ENCODE measurements around the gene SPRED1.

SPRED1 gene

DNA sequence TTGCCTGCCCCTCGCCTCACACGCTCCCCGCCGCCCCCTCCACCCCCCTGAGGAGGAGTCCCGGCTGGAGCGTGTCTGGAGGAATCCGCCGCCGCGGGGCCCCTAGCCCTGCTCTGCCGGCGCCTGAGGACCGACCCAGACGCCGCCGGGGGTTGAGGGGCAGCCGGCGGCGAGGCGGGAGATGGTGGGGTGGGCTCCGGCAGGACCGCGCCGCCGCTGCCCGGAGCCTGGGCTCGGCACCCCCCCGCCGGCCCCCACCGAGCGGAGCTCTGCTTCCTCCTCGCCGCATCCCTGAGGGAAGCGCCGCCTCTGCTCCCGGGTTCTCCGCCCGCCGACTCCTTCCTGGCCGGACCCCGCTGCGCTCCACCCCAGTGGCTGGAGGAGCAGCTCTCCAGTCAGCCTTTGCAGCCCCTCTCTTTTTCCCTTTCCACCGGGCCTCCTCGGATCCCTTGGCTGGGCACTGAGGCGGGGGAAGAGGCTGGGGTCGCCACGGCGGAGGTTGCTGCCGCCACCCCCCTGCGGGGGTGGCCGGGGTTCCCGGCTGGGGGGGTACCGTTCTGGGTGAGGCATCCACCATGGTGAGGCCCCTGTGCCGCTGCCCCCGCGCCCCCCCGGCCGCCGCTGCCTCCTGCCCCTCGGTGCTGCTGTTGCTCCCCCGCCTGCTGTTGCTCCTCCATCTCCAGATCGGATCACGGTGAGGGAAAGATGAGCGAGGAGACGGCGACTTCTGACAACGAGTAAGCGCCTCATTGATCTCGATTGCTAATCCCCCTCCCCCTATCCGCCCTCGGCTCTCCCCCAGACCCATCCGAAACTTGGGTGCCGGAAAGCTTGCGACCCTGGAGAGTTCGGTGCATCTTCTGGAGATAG, at the start of gene SPRED1:
Gene SPRED1, plus strand, starts transcription at position 356 of the 870 bp plus-strand sequence. Its CDS starts 350 bp downstream, at position 706.
- DNase-seq: peak; percentile 36

DNA sequence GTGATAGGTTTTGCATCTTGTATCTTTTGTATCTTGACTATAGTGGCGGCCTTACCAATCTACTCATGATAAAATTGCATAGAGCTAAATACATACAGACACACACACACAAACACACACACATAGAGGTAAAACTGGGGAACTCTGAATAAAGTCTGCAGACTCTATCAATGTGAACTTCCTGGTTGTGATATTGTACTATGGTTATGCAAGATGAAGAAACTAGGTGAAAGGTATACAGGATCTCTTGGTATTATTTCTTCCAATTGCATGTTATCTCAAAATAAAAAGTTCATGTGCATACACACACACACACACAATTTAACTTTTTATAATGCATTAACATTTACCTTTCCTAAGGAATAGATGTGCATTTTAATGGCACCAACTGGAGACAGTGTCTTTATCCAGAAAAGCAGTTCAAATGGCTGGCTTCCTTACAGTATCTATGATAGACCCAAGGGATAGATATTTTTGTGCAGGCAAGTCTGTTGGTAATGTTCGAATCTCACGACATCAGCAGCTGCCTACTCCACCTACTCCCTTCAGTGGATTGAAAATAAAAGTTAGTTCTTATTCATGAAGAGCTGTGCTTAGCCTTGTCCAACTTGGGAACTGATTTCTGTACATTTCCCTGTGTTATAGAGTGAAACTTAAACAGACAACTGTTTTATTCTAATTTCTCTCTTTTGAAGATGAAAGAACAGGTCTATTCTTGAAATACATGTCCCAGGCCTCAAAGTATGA, 46.9 kb upstream of the SPRED1 start:
- no peak for DNase-seq

DNA sequence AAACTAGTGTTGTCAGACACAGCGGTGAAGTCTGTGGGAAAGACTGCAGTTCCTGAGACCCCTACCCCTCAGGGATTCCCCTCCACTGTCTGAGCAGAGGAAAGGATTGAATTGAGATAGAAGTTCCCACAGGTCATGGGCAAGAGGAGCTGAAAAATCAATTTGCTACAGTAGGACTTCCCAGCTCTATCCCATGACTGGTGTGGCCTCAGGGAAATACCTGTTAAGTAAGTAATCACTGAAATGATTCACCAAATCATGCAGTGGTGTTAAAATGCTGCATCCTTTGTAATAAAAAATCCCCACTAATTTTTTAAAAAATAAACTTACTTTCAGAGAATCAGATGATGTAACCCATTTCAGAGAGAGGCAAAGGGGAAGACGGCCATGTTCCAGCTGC, 45.0 kb upstream of the SPRED1 start:
- DNase-seq: no peak

DNA sequence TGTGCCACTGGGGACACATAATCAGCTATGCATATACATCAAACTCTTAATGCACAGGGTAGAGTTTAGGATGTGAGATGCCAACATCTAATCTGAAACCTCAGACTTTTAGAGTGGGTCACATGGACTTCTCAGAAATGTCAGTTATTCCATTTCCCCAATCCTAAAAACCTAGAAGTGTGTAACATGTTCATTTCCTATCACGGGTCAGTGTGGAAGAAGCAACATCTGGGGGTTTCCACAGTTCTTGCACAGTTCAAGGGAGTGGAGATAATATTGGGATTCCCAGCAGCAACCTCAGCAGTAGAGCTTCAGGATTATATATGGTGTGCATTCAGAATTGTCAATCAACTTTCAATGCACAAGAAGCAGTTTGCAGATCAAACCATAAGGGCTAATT, 44.4 kb upstream of the SPRED1 start:
- DNase-seq: no peak

DNA sequence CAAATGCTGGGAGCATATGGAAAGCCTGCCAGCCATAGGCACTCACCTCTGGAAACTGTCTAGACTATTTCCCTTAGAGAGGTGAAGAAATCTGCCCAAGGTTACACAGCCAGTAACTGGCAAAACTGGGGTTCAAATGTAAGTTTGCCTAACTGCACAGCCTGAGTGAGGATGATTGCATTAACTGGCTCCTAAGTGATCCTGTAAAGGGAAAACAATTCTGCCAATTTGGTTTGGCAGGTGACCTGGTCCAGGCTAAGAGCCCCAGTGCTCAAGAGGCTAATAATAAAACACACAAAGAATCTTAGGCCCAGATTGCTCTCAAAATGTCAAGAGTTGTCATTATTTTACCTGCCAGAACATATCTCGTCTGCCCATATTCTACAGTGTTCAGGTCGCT, 43.9 kb upstream of the SPRED1 start:
- no peak for DNase-seq

DNA sequence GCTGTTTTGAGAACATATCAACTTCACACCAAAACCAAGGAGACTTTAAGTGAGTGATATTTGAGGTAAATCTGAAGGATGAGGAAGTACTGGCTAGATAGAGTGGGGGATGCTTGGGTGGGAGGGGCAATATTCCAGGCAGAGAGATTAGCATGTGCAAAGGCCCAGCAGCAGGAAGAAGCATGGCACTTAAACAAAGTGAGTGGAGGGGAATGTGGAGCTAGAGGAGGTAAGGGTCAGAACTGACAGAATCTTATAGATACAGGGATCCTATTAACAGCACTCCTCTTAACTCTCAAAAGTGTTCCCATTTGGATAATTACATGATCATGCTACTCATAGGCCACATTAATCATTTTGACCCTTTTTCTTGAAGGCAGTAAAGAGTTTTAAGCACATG, 41.4 kb upstream of the SPRED1 start:
- DNase-seq: no peak

DNA sequence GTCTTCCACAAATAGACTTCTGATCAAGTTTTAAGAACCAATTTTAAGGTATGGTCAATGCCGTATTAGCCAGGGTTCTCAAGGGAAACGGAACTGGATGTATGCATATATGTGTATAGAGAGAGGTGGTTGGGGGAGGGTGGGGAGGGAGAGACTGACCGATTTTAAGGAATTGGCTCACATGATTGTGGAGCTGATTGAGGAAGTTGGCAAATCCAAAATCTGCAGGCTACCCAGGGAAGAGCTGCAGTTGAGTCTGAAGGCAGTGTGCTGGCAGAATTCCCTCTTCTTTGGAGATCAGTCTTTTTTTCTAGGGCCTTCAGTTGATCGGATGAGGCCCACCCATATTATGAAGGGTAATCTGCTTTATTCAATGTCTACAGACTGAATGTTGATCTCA, 40.8 kb upstream of the SPRED1 start:
- DNase-seq: no peak

DNA sequence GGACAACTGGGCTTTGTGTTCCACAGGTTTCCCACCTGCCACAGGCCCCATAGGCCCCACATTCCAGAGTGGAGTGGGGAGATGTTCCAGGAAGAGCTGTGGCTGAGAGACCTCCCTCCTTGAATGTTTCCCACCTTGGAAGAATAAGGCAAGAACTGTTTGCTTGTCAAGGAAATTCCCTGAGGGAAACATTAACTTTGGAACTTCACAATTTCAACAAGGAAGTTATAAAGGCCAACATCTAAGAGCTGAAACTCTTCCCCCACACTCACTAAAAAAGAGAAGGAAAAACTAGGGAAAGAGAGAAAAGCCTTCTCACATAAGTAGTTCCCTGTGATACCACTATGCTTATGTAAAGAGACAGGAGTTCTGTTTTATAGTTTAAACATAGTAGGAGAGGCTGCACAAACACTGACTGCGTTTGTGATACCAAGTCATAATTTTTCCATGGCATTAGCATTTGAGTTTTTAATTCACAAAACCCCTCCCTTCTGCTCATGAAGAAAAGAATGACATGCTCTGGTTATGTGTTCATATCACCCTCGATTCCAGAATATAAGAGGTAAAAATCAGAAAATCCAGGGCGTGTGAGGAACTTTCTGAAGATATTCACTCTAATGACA, 39.8 kb upstream of the SPRED1 start:
- DNase-seq: no peak

DNA sequence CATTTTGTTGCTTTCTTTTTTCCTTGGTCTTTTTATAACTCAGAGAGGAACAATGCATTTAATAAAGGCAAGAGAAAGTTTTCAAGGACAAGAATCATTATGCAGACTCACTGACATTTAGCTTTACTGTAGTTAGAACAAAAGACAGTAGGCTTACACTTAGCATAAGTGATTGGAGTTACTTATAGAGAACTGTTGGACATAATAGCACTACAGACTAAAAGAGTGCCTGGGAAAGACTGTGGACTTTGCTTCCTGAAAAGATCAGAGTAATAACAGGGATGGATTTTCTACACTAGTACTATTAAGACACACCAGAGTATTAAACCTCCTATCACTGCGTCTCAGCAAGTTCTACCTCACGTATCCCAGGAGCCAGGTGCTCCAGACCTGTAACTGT, 39.3 kb upstream of the SPRED1 start:
- no peak for DNase-seq

DNA sequence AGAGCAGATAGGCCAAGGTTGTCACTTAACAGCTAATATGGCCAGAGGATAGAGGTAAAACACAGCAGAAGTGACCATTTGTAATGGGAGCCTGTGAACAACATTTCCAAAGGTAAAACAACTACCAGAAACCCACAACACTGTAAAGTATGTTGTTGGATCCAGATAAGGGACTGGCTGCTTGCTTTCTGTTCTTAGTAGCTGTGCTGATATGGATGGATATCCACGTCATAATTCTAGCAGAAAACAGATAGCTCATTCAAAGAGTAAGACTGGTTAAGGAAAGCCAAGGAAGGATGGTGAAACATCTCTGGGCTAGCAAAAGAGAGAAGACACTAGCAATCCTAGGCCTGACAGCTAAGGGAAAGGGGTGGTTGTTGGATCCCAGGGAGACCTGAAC, 36.9 kb upstream of the SPRED1 start:
- no peak for DNase-seq

DNA sequence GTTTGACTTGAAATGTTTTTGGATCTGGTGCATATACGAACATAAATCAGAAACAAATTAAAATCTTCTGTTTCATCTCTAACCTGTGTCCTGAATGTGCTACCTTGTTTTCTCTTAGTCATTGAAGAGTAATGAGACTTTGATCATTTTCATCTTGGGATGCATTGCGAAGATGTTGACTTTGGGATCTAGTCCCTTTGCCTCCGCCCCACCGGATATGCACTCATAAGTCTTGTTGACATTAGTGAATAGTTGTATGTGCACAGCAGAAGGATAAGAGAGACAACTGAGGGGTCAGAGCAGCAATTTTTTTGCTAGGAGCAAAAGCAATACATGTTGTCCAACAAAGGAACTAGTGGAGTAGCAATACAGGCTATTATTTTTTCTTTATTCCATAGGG, 35.9 kb upstream of the SPRED1 start:
- no peak for DNase-seq

DNA sequence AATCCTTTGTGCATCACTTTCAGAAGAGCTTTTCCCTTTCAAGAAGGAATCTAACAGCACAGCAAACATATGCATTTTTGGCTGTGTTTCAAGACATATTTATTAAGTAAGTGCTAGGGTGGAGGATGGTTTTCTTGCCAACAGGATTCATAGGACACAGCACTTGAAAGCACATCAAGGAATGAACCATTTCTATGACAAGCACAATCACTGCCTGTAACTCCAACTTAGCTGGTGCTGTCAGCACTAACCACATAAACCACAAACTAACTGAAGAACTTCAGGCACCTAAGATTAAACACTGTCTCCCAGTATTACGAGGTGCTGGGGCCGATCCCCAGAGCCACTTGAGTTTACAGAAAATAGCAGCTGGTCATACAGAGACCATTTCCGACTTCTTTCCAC, 35.4 kb upstream of the SPRED1 start:
- DNase-seq: no peak

DNA sequence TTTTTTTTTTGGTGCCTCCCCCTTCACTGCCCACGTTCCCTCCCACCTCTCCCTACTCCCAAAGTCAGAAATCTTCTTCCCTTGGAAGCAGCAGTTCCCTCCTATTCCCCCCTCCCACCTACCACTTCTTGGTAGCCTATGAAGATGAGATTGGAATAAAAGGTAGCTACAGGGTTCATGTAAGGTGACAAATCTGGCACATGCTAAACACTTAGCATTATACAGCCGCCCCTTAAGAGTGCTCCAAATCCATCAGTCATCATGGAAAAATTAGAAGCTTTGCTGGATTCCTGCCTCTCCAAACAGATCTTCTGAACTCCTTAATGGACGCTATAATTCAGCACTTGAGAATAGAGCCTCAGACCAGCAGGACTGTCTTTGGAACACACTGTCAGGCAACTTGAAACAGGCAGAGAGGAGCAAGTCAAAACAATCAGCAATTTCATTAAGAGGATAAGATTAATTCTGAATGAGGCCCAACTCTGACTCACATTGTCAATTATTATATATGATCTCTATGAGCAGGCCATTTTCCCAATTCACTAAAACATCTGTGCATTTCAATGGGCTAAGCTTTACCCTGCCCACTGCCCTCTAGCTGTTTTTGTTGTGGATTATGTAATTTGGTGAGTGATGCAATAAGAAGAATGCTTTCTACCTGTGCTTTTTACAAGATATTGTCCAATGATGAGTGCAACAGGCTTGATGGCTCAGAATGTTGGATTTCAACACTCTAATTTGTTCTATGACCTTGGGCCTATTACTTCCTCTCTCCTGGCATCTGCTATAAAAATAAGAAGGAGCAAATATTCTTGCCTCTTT, 34.6 kb upstream of the SPRED1 start:
- no peak for DNase-seq

DNA sequence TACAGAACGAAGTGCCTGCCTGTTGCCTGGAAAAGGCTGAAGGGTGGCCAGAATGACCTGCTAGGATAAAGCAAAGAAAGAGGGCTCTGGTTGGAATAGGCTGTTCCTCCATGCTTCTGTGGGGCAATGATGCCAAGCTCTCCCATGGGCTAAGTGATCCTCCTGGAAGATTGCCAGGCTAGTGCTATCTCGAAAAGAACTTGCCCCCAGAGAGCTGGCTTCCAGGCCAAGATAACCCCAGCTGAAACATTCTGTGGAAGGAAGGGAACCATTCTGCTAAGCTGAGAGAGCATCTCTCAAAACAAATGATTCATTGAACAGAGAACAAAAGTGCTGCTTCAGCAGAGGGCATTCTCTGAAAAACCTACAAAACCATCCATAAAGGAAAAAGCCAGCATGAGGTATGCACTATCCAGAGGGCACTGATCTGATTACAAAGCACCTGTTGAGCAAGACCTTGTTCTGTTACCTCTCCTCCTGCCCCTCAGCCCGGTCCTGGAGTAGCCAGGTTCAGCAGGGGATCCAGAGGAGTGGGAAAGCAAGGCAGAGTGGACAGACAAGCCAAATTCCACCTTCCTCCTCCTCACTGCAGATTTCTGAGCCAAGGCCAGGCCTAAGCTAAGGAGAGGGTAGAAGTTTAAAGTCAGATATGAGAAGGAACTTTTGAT, 31.9 kb upstream of the SPRED1 start:
- no peak for DNase-seq

DNA sequence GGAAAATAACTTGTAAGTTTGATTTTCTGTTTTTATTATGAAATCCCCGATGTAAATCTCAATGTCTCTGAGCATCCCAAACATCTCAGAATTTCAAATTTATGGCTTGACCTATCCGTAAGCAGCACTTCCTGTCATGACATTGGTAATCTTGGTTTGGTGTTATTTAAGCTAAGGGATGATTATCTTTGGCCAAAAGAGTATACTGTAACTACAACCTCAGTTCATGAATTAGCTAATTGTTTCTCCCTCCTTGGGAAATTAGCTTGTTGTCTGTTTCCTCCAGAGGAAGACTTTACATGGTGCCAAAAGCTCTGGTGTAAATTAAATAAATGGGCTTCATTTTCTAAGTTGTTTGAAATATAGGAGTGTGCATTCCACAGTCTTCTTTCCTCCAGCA, 28.1 kb upstream of the SPRED1 start:
- DNase-seq: no peak

DNA sequence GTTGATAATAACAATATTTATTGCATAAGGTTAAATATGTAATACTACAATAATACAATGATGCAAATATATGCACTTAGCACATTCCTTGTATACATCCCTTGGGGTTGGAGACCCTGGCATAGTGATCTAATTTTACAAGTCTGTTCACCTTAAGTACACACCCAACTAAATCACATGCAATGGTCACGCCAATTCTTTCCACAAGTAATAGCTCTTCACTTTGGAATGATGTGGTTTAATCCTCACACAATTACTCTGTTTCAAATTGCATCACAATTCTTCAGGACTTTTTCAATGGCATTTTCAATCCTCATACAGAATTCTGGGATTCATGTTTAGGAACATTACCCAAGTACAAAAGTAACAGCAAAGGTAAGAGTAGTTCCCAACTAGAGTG, 27.3 kb upstream of the SPRED1 start:
- DNase-seq: no peak

DNA sequence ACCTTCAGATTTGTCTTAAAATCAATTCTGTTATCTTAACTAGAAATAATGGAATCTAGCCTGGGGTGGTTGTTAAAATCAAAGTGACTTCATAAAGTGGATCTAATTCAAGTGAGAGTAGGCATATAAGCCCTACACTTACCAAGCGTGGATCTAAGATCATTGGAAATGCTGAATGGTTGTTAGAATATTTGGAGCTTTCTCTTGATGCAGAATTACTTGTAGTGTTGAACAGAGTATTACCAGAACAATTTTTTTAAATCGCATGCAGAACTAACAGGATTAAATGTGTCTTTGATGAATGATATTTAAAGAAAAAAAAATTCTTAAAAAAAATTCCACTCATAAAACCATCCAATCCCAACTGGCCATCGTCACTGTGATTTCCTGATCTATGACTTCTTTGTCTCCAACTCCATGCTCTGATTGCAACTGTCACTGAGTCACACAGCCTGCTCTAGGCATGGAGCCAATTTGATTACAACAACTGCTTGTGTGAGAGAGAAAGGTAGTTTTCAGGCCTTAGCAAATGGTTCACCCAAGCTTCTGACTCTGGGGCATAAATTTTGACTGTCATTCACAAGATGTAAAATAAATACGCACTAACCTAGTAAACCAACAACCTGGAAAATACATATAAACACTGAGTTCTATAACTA, 25.9 kb upstream of the SPRED1 start:
- DNase-seq: no peak

DNA sequence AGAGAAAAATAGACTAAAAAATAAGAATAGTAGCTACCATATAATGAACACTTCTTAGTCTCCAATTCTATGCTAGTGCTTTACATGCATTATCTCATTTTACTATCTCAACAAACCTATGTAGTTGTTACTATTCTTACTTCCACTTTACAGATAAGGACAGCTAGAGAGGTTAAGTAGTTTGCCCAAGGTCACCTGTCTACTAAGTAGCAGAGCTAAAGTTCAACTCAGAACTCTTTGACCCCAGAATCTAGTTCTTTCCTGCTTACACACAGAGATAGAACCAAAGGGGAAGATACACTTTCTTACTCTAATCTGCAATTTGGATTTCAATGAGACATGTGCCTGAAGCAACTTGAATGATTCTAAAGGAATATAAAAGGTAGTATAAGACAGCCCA, 24.7 kb upstream of the SPRED1 start:
- DNase-seq: no peak

DNA sequence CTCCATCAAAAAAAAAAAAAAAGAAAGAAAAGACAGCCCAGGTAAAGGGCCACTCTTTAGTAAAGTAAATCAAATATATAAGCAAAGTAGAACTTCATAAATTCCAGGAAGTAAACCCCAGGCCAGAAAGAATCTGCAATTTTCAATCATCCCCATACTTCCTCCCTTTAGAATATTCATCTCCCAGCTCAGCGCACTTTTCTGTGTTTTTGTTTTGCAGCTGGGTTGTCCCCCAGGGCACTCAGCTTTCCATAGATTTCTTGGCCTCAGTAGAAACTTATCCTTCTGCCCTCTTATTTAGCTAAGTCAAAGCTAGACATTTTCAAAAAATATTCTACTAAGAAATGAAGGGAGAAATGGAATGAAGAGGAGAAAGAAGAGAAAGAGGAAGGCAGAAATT, 24.0 kb upstream of the SPRED1 start:
- no peak for DNase-seq

DNA sequence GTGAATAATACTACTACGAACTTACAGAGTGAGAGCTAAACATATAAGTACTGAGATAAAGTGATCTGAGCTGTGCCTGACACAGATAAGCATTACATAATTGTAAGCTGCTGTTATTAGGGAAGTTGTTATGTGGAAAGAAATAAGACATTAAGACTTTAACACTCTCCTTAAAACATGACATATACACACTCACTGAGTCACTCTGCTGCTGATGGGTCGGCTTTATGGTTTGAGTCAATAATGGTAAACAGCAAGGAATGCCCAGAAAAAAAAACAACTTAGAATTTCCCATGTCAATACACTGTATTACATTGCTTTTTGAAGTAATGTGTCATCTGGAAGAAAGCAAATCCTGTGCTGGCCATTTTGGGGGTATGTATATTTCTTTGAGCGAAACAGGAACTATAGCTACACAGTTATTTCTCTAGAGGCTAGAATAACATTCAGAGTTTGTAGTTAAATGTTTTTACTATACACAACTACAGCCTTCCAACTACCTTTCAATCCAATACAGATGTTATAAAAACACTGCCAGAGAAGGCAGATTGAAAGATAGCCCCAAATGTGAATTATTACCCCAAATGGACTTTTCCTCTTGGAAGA, 22.8 kb upstream of the SPRED1 start:
- DNase-seq: no peak

DNA sequence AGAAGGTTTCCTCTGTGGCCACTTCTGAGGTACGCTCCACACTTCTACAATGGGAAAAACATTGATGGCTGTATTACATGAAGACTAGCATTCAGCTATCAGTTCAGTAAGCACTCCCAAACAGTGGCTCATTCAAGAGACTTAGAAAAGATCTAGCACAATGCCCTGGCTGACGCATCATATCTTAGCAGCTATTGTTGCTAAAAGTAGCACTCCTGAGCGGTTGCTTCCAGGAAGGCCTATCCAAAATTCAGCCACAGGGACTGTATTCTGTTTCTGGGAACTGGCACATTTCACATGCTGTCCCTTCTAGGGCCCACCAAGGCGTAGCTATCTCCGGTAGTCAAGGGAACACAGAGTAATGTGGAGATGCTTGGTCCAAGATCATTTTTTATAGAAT, 21.2 kb upstream of the SPRED1 start:
- DNase-seq: no peak
